MM.1S (cell line): ENCODE results near the gene TAS1R1.

ENCODE experiments used
- EZH2 ChIP-seq: fragments of 300-600 bp; sonication (generic); optimal IDR thresholded peaks from 2 replicates; pipeline ENCODE3; 2017; ENCODE audit warnings: low read depth, mild to moderate bottlenecking, antibody characterized with exemption, low read length, mixed read lengths
- EZH2phosphoT487 ChIP-seq: fragments of 300-600 bp; sonication (generic); IDR thresholded peaks from 2 replicates; pipeline ENCODE4 v1.6.1; 2018; ENCODE audit warnings: antibody characterized with exemption, low read length

GRCh38 chr1:6601923-6602668, 47.0 kb downstream of the TAS1R1 start:
- TF ChIP-seq EZH2phosphoT487, result no peak
- no peak for TF ChIP-seq EZH2
